ENCODE data around the gene NDEL1.

GRCh38 chr17:8387914-8388651, 47.6 kb upstream of the NDEL1 start:
- TF ChIP-seq POLR2AphosphoS5 (IDR thresholded peaks at IDR 0.05; ENCODE audit: borderline replicate concordance, low read depth, low read length) (no peak), EZH2 (IDR thresholded peaks at IDR 0.05) (no peak), FOXP2 (optimal IDR thresholded peaks at IDR 0.05; ENCODE audit: control extremely low read depth, extremely low read length, insufficient read depth) (no peak)

Measured in SK-N-MC (cell line).